GM21825 (cell line): Measurements from ENCODE around the gene GGA2.
A peak's percentile ranks its signal among the peaks of the same experiment; 100 is the strongest.
"Not testable (repeated sequence)": the region's sequence is repeated elsewhere in the genome, so short reads cannot be mapped to it uniquely, and the experiment has no call there.

ENCODE experiments used
- ATAC-seq: cut with Tn5 transposase; IDR thresholded peaks from one replicate; pipeline ENCODE4 v1.9.1; 2021; ENCODE audit warnings: mild to moderate bottlenecking, moderate library complexity; ENCODE audit not compliant: unreplicated experiment

Gene GGA2

DNA sequence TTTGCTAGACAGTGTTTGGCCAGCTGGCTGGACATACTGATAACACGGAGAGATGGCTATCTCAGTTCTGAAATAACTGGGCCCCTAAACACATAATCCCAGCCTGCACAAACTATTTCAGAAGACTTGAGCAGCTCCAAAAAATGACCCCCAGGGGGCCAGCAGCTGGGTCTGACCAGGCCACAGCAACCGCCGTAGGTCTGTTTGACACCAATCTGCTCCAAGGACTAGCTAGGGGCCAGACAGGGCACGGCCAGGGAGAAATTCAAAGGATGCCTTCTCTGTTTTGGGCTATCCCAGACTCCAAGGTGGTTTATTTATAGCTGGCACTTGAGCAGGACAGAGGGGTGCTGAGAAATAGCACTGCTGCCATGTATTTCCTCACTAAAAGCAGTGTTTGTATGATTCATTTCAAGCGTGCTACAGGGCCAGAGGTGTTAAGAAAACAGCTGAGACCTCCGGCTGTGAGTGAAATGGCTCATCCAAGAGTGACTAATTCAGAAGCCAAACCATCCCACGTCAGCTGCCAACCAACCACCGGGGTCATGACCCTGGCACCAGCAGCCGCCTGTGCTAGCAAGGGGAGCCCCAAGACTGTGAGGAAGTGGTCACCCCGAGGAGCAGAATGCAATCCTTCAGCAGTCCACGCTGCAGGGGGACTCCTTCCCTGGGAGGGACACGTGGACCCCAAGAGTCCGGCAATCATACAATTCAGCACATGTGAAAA, 5.7 kb downstream of the GGA2 start:
- ATAC-seq, result peak; percentile 57

DNA sequence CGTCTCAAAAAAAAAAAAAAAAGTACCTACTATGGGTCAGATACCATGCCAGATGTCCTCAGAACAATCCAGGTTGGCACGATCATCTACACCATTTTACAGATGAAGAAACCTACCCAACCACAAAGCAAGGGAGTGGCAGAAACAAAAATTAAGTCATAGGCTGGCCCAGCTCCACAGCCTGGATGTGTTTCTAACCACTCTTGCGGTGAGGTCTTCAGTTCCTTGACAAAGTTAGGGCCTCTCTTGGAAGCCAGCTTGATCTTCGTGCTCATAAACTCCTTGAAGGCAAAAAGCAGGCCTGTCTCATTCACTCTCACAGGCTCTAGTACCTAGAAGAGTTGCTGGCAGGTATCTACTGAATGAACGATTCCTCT, 6.2 kb downstream of the GGA2 start:
- no peak for ATAC-seq

DNA sequence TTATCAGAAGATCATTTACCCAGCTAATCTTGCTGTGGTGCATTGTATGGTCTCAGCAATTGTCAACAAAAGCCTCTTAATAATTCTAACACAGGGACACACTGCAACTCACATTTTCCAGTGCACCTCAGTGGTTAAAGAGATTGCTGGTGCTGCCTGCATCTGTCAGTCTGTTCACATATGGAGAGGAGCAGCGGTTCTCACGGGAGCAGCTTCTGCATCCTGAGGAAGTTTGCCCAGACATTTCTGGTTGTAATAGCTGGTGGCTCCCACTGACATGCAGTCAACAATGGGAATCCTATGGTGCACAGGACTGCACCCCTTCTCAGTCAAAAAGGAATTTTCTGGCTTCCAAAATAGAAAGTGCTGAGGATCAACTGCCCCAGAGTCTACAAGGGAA, 7.8 kb downstream of the GGA2 start:
- no peak for ATAC-seq

DNA sequence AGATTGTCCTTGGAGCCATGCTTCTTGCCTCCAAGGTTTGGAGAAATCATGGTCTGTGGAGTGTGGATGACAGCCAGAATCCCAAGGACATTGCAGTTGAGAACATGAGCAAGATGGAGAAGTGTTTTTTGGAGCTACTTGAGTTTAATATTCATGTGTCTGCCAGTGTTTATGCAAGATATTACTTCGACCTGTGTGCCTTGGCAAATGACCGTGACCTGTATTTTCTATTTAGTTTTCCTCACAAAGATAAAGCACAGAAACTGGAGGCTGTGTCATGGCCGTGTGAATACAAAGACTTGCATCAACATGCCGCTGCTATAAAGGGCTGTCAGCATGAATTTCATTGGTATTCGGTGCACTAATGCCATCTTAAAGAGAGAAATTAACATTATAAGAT, 9.0 kb downstream of the GGA2 start:
- ATAC-seq, result no peak

DNA sequence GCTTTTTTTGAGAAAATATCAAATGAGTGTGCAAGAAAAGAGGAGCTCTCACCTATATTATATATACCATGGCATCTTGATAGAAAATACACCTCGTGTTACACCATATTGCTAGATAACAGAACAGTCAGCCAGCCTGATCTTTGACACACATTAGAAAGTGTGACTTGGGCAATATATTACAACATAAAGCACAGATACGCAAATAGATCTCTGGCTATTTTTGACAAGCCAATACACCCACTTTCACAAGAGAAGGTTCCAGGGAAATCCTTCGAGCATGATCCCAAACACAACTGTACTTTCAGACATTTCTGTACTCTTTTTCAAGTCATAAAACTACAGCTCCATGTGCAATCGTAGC, 9.4 kb downstream of the GGA2 start:
- ATAC-seq, result no peak

DNA sequence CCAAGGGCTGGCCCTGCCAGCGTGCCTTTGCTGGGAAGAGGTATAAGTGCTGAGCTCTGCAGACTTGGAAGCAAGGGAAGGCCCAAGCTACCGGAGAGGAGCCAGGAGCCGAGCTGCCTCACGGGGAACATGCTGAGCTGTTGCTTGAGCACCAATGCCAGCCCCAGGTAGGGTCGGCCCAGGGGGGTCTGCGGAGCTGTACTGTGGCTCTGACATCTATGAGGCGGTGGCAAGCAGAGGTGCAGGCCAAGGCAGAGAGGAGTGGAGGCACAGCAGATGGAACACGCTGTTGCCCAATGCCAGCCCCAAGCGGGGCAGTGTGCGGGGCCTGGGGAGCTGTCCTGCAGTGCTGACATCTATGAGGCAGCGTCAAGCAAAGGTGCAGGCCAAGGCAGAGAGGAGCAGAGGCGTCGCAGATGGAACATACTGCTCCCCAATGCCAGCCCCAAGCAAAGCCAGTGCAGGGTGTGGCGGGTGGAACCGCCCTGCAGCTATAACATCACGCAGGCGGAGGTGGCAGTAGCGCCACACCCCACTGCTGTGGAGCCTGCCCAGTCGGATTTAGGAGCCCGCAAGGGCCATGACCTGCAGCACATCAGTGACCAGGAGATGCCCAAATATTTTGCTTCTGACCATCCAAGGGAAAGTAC, 10.0 kb downstream of the GGA2 start:
- ATAC-seq, result no peak

DNA sequence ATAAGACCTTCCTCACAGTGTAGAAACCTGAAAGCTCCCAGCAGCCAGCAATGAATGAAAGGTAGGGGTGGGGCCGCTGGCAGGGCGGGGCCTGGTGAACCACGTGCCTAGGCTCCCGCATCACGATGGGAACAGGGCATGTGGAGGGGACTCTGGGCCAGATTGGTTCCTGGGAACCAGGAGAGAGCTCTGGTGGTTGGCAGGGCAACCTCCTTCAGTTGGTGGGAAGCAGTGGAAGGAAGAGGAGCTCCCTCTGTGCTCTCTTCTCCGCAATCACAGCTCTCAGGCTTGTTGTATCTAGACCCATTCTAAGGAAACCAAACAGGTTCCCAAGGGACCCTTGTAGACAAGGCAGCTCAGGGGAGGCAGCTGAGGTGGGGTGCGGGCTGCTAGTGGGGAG, 10.5 kb downstream of the GGA2 start:
- ATAC-seq, result no peak

DNA sequence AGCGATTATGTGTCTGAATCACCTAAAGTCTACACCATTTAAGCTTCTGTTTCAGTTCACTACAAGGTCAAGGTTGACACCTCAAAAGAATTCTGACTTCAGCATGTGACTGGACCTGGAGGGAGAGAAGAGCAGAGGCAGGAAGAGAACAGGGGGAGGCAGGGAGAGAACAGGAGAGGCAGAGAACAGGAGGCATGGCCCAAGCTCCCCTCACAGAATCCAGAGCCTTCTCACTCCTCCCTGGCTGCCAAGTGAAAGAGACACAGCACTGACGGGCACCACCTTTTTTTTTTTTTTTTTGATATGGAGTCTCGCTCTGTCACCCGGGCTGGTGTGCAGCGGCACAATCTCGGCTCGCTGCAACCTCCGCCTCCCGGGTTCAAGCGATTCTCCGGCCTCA, 11.4 kb downstream of the GGA2 start:
- no peak for ATAC-seq

DNA sequence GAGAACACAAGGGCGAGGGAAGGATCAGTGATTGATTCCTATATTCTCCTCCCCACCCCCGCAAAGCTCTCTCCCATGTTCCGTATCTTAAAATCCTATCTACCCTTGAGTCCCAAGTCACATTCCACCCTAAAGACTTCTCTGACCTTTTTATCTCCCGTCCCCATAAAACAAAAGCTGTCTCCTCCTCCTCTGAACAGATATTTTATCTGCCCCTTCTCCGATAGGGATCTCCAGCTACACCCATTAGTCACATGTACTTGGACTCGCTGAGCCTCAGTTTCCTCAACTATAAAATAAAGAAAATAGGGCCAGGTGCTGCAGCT, 12.8 kb downstream of the GGA2 start:
- no peak for ATAC-seq

DNA sequence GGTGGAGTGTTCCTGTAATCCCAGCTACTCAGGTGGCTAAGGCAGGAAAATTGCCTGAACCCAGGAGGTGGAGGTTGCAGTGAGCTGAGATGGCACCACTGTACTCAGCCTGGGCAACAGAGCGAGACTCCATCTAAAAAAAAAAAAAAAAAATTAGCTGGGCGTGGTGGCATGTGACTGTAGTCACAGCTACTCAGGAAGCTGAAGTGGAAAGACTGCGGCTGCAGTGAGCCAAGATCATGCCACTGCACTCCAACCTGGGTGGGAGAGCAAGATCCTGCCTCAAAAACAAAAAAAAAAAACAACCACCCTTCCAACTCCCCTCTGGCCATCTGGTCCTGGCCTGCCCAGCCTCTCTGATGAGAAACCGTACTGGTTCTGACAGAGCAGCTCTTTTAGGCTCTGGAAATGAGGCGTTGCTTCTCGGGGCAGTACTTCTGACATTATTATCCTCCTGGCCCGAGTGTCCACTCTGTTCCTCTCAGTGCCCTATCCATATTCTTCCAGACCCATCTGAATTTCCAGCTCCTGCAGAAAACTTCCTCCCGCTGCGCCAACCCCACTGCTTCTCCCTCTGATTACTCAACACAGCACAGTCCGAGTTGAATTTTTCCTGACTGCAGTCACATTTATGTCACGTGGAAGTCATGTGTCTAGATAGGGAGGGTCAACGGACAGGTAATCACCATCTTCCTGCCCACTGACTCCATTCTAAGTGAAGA, 13.3 kb downstream of the GGA2 start:
- ATAC-seq, result no peak

DNA sequence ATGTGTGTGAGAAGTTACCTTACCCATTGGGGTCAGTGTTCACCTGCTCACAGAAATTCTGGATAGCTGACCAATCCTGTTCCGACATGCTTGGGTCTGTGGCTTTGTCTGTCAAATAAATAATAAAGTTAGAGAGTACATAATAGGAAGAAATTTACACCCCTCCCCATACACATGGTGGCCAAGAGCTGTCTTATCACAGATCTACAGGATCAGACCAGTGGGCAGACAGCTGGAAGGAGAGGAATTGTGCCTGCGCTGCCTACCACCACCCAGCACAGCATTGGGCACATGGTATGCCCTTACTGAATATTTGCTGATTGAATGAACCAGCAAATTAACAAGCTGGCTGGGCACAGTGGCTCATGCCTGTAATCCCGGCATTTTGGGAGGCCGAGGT, 14.6 kb downstream of the GGA2 start:
- no peak for ATAC-seq

DNA sequence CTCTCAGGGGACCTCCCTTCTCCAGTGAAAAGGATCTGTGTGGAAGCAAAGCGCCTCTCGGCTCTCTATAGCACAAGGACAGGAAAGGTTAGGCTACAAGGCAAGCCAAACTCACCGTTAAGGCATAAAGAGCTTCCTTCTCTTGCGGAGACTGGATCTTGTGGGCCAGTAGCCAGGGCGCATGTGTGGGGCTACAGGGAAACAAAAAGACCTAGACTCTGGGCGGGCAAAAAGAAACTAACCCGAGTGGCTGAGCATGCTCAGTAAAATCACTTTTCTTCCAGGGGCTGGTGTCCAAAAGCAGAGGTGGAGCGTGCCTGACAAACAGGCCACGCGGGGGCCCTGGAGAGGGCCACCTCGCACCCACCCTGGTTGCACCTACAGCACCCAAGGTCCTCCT, 16.1 kb downstream of the GGA2 start:
- ATAC-seq, result no peak

DNA sequence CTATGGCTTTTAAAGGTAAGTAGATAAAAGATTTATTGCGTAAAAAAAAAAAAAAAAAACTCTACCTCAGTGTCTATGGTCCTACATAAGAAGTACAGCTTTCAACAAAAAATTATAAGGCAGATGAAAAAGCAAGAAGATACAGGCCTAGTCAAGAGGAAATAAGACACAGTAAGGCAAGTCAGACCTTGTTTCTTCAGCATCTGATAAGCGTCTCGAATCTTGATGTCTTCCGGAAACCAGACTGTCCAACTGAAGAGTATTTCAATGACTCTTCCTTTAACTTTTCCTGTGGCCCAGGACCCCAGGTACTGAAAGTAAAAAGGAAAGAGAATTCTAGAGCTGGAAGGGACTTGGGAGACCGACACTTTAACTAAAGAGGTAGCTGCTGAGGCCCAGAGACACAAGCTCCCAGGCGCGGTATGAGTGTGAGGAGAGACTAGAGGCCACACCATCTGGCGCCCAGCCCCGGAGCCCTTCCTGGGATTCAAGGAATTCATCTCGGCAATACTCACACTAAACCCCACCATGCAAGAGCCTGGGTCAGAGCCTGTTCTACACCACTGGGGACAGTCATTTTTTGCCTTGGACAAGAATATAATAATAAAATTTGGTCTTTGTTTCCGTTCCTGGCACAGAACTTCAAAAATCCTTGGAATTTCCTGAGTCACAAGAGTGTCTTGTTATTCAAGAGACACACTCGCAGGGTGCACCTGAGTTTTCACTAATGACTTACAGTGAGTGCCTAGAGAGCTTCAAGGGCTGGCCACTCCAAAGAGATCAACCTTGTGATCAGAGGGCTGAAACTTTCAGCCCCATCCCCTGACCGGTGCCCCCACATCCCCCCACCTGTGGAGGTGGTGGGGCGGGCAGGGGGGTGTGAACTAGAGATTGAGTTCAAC, 18.6 kb downstream of the GGA2 start:
- no peak for ATAC-seq

DNA sequence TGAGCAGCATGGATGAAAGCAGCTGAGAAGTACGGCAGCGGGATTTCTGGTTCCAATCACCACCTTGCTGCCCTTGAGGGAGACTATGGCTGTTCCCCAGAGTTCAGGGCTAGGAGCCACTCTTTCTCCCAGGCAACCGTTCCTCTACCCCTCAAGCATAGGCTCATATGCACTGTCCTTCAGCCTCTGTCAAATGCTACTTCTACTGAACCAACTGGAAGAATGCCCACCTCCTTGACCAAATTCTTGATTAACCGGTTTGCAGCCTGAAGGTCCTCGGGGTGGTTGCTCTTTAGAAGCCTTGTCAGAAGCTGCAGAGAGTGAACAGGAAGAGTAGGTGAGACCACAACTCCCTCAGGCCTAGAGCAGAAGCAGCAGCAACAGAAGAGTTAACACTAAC, 23.8 kb downstream of the GGA2 start:
- ATAC-seq, result no peak

DNA sequence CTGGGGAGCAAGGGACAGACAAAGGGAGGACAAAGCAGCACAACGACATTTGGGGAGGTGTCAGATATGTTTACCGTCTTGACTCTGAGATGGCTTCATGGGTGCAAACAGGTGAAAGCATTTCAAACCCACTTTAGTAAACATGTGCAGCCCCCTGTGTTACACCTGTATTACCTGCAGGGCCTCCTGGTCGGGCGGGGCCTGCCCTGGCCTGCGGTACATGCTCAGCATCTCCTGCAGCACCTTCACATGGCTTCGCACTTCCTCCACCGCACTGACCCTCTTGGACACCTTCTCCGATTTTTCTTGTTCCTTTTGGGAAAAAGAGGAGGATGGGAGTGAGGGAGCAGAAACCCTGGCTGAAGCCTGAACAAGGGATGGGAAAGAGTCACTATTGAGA, 24.5 kb downstream of the GGA2 start:
- no peak for ATAC-seq

DNA sequence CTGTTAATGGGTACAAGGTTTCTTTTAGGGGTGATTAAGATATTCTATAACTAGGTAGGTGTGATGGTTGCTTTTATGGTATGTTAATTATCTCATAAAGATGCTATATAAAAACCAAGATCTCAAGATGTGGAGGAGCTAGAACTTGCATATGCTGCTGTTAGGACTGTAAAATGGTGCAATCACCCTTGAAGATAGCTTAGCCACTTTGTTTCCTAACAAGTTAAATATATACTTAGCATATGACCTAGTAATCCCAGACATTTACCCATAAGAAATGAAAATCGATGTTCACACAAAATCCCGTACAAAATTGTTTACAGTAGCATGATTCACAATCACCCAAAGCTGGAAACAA, 25.1 kb downstream of the GGA2 start:
- ATAC-seq, result no peak

DNA sequence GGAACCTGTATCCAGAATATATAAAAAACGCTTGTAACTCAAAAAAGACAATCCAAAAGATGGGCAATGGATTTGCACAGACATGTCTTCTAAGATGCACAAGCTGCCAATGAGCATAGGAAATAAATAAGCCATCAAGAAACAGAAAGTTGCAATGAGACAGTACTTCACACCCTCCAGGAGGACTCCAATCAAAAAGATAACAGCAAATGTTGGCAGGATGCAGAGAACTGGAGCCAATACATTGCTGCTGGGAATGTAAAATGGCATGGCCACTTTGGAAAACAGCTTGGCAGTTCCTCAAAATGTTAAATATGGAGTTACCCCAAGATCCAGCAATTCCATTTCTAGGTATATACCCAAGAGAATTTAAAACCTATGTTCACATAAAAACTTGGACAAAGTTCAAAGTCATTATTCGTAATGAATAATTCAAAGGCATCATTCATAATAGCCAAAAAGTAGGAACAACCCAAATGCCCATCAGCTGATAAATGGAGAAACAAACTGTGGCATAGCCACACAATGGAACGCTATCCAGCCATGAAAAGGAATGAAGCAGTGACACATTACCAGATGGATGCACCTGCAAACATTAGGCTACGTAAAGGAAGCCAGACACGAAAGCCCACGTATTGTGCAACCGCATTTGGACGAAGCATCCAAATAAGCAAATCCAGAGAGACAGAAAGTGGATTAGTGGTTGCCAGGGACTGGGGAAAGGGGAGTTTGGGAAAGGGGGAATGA, 25.6 kb downstream of the GGA2 start:
- ATAC-seq, result no peak

DNA sequence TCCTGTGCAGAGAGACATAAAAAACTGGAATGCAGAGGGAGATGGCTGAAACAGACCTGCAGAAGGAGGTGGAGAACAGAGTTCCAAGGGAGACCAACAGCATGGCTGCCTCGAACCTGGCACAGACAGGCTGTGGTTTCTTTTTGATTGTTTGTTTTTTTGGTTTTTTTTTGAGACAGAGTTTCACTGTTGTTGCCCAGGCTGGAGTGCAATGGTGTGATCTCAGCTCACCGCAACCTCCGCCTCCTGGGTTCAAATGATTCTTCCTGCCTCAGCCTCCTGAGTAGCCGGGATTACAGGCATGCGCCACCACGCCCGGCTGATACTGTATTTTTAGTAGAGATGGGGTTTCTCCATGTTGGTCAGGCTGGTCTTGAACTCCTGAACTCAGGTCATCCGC, 26.8 kb downstream of the GGA2 start:
- ATAC-seq, result not testable (repeated sequence)

DNA sequence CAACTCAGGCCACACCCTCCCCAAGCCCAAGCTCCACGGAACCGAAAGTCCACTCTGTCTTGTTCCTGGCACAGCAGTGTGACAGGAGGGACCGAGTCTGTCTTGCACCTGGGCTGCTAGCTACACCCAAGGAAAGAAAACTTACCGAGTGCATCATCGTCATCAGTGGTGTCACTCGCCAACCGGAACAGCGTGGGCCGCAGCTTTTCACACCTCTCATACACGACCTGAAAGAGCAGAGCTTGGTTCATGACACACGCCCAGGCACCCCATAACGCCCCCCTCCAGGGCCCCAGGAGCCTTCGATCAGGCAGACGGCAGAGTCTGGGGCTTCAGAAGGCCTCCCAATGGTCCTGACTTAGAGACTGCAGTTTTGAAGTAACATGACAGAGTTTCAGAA, 27.5 kb downstream of the GGA2 start:
- ATAC-seq, result no peak

DNA sequence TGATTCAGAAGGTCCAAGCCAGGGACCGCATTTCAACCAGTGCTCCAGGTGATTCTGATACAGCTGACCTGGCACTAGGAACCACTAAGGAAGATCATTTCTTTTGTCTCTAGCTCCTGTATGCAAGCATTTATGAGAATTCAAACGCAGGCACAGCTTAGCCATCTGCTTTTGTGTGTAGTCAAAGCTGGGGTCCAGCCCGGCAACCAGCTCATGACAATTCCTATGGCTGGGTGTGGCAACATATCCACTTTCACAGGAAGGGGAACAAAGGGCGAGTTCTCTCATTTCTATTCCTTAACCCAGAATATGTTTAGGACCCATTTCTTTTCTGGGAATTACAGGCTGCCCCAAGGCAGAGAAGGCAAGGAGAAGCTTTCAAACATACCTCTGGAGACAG, 30.0 kb downstream of the GGA2 start:
- no peak for ATAC-seq

DNA sequence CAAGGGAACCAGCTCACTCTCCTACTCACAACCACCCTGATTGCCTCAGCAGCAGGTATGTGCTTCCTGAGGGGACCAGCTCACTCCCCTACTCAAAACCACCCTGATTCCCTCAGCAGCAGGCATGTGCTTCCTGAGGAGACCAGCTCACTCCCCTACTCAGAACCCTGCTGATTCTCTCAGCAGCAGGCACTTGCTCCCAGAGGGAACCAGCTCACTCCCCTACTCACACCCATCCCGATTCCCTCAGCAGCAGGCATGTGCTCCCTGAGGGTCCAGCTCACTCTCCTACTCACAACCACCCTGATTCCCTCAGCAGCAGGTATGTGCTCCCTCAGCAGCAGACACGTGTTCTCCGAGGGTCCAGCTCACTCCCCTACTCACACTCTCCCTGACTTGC, 31.2 kb downstream of the GGA2 start:
- ATAC-seq, result no peak
